Measurements from ENCODE around the gene FBXL20. TPM values are rescaled to one million over a fixed set of nuclear protein-coding genes. Genes with fewer than 3 reads are reported as not detected.

FBXL20 gene
- total and polyA plus RNA-seq, 9 of the 15 experiments (the other 6 are each of a cell fraction or from before 2014, with no cell fraction given): 1.8 to 15.1 (median 5.6) TPM

DNA sequence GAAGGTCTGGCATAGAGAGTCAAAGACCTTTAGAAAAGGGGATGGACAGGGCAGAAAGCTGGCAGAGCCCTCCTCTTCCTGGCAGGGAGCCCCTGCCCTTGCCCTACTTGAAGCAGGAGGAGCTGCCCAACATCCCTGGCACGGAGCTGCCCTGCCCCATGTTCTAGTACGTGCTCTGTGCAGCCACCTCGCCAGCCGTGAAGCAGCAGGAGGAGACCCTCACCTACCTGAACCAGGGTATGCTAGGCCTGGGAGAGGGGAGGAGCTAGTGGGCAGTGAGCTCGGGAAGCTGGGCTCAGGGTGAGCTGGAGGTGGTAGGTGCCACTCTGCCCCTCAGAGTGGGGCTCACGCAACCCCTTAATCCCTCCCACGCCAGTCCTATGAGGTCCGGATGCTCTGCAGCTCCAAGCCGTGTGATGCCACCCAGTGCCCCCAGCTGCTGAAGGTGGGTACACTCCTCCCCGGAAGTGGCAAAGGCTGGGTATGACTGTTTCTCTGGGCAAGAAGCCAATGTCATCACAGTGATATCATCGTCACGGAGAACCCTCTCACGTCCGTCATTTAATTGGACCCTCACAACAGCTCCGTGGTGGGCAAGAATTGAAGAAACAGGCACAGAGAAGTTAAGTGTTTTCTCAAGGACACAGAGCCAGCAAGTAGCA is 163.0 kb downstream of the FBXL20 start:
- Histone ChIP-seq H3K9me3 (replicated peaks; ENCODE audit: control insufficient read depth, insufficient read depth, low read depth, low read length) (no peaks in the 10 kb centered on the region), H3K4me2 (ENCODE audit: insufficient read depth, low read length) (no peak overlapping the region), H3K79me2 (ENCODE audit: control insufficient read depth, insufficient read depth, low read length) (no peaks in the 10 kb centered on the region), H3K27ac (ENCODE audit: extremely low read depth, low read depth, low read length) (no peak overlapping the region), H3K9me1 (ENCODE audit: control insufficient read depth, insufficient read depth, low read length) (no peaks in the 10 kb centered on the region), H3K9ac (ENCODE audit: insufficient read depth in 1 of 2, low read depth in 2 of 2, low read length in 2 of 2) (peak overlapping the region in 1 of 2 experiments; percentile 66; a peak in 2 of 4 replicates), H3K27me3 (ENCODE audit: control insufficient read depth in 2 of 2, insufficient read depth in 2 of 2, low read length in 2 of 2) (peaks cover 0 to 6% of the 10 kb centered on the region in 2 experiments; a peak in 2 of 5 replicates), H3K4me3 (no peak overlapping the region), H4K20me1 (replicated peaks; ENCODE audit: control insufficient read depth, insufficient read depth, low read length) (peaks cover 4% of the 10 kb centered on the region; the same call in 1 of the 2 replicates), H3K4me1 (replicated peaks in 1 of 2; ENCODE audit: control insufficient read depth in 2 of 2, insufficient read depth in 2 of 2, low read length in 2 of 2) (peaks cover 0 to 11% of the 10 kb centered on the region in 2 experiments; a peak in 3 of 5 replicates), H3K36me3 (ENCODE audit: control insufficient read depth, insufficient read depth, low read length) (no peaks in the 10 kb centered on the region), H2AFZ (ENCODE audit: low read depth, low read length) (no peak overlapping the region)
- POLR2A ChIA-PET: interaction anchor here (0.6 to 1.4 kb wide), 6 partner anchors 8 to 72 kb away, joined by 3 to 5 read pairs (median 4); partner anchors contain the start of gene RPL19
- DNase-seq (ENCODE audit: extremely low read depth in 1 of 4, low spot score in 3 of 4) (no peak), ATAC-seq (no peak), FAIRE-seq (no peak)
- intact Hi-C loops (cut with micrococcal nuclease) (no loop called here), in situ Hi-C loops (cut with MboI) (no loop called here)
- CTCF ChIA-PET (ENCODE audit: low intra/inter-chr PET ratio): interaction anchor here (4.7 kb wide), 1 partner anchor 31 kb away, joined by 23 read pairs; no protein-coding TSS in a partner anchor
- 6% methylated on average over 15 of the region's 15 CpGs for WGBS (ENCODE audit: insufficient coverage, low coverage, missing lambda C conversion rate)
- BruUV-seq (replicated peaks): no TSS peak
- TF ChIP-seq, protein P1, sequence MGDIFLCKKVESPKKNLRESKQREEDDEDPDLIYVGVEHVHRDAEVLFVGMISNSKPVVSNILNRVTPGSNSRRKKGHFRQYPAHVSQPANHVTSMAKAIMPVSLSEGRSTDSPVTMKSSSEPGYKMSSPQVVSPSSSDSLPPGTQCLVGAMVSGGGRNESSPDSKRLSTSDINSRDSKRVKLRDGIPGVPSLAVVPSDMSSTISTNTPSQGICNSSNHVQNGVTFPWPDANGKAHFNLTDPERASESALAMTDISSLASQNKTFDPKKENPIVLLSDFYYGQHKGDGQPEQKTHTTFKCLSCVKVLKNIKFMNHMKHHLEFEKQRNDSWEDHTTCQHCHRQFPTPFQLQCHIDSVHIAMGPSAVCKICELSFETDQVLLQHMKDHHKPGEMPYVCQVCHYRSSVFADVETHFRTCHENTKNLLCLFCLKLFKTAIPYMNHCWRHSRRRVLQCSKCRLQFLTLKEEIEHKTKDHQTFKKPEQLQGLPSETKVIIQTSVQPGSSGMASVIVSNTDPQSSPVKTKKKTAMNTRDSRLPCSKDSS (IDR thresholded peaks at IDR 0.05; ENCODE audit: low read depth, partially characterized antibody): no peak
- TF ChIP-seq RBM25 (IDR thresholded peaks at IDR 0.05; ENCODE audit: low read depth, low read length, severe bottlenecking) (no peak), CHCHD3 (CRISPR knock-in tag; IDR thresholded peaks at IDR 0.05) (no peak), KLF10 (CRISPR knock-in tag; IDR thresholded peaks at IDR 0.05) (no peak)
